ENCODE results near the gene RSPO4.

- TF ChIP-seq CTCF (optimal IDR thresholded peaks at IDR 0.05 in 1 of 3, IDR thresholded peaks at IDR 0.05 in 1 of 3, conservative IDR thresholded peaks at IDR 0.05 in 1 of 3; ENCODE audit: extremely low read depth in 1 of 3, insufficient read depth in 2 of 3, low read length in 3 of 3) (no peak), EZH2 (IDR thresholded peaks at IDR 0.05; ENCODE audit: low read length) (no peak)
Measured at GRCh38 chr20:955111-955510, 47.0 kb downstream of the RSPO4 start.

All from keratinocyte (primary cell).